ENCODE results near the gene ZSCAN4. TPM values are rescaled to one million over a fixed set of nuclear protein-coding genes. Genes with fewer than 3 reads are reported as not detected.

The ZSCAN4 gene
- polyA plus RNA-seq, 1 of the 3 experiments (the other 2 are of a cell fraction) = not detected

DNA sequence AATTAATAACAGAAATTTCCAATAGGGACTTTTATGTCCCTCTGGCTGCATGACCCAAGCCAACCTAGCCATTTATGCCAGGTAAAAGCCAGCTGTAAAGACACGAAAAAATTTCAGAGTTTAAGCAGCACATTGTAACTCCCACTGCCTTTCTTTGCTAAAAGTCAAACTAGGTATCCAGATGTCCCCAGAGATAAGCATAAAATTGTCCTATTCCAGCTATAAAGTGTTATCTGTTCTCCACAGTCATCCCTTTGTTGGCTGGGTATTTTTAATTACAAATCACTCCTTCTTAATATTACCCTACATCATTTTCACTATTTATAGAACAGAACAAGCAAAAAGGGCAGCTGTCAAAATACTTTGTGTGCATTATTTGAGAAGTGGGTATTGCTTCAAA lies 43.5 kb downstream of the ZSCAN4 start:
- Histone ChIP-seq H2AFZ (ENCODE audit: low read depth) (no peak overlapping the region), H3K9me2 (no peaks in the 10 kb centered on the region), H3K4me2 (no peak overlapping the region), H3K9me3 (peaks cover 3% of the 10 kb centered on the region; the same call in 1 of the 2 replicates), H3K79me2 (ENCODE audit: insufficient read depth) (no peaks in the 10 kb centered on the region), H3K4me3 (ENCODE audit: low read depth in 2 of 2, low read length in 1 of 2) (no peak overlapping the region), H3K36me3 (replicated peaks in 1 of 2; ENCODE audit: control insufficient read depth in 1 of 2, insufficient read depth in 2 of 2, low read length in 1 of 2) (peaks cover 0 to 25% of the 10 kb centered on the region in 2 experiments), H3K9ac (no peak overlapping the region), H4K20me1 (ENCODE audit: insufficient read depth) (no peaks in the 10 kb centered on the region), H3K27me3 (ENCODE audit: insufficient read depth) (no peaks in the 10 kb centered on the region), H3F3A (replicated peaks; ENCODE audit: insufficient read depth) (no peaks in the 10 kb centered on the region), H3K4me1 (ENCODE audit: control insufficient read depth in 1 of 2, insufficient read depth in 2 of 2, low read depth in 1 of 2, low read length in 1 of 2) (no peaks in the 10 kb centered on the region), H3K27ac (ENCODE audit: low read depth in 2 of 2, low read length in 1 of 2) (no peak overlapping the region)
- TF ChIP-seq FOXJ3 (CRISPR knock-in tag; IDR thresholded peaks at IDR 0.05) = no peak
- no peak for TF ChIP-seq FOXM1 (IDR thresholded peaks at IDR 0.05; ENCODE audit: low read depth)
- no peak for TF ChIP-seq MAX (IDR thresholded peaks at IDR 0.05; ENCODE audit: low read depth)
- no peak for TF ChIP-seq GATA2 (CRISPR knock-in tag; IDR thresholded peaks at IDR 0.05)
- no peak for TF ChIP-seq TAF1 (IDR thresholded peaks at IDR 0.05; ENCODE audit: borderline replicate concordance, low read depth, low read length)
- TF ChIP-seq IRF3 (IDR thresholded peaks at IDR 0.05; ENCODE audit: low read depth, low read length) = no peak
- TF ChIP-seq ELF1 (IDR thresholded peaks at IDR 0.05) = no peak
- TF ChIP-seq CTCF (IDR thresholded peaks at IDR 0.05) = no peak
- TF ChIP-seq SIN3A (IDR thresholded peaks at IDR 0.05; ENCODE audit: borderline replicate concordance, low read depth, low read length) = no peak
- no peak for TF ChIP-seq JUND (IDR thresholded peaks at IDR 0.05)
- no peak for TF ChIP-seq RFX5 (IDR thresholded peaks at IDR 0.05; ENCODE audit: low read length)
- TF ChIP-seq RAD21 (IDR thresholded peaks at IDR 0.05; ENCODE audit: low read length) = no peak
- ChIA-PET CTCF (no interaction called here), POLR2A (no interaction called here)
- DNase-seq = no peak
- 19% methylated on average over 1 of the region's 1 CpG for WGBS (ENCODE audit: low lambda C conversion rate)

DNA sequence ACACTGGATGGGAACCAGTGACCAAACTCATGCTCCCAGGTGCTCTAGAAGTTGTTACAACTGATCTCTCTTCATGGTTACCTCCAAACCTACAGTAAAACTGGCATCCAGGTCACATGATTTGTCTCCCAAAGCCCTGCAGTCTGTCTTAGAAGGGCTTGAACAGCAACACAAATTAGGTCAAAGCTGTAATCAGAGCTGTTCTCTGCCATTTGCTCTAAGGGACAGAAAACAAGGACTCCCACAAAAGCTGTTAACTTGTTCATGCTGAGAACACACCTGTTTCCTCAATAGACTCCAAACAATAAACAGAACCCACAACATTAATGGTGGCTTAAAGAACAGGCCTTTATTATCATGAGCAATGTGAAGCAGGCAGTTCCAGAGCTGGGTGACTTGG lies 50.7 kb downstream of the ZSCAN4 start:
- no peak for TF ChIP-seq TAF1 (IDR thresholded peaks at IDR 0.05; ENCODE audit: borderline replicate concordance, low read depth, low read length)
- TF ChIP-seq MXI1 (IDR thresholded peaks at IDR 0.05; ENCODE audit: low read depth, low read length) = no peak
- TF ChIP-seq RXRA (IDR thresholded peaks at IDR 0.05; ENCODE audit: borderline replicate concordance, low read depth) = no peak
- TF ChIP-seq FOXJ3 (CRISPR knock-in tag; IDR thresholded peaks at IDR 0.05) = no peak
- no peak for TF ChIP-seq TCF12 (IDR thresholded peaks at IDR 0.05)
- TF ChIP-seq, protein P1, sequence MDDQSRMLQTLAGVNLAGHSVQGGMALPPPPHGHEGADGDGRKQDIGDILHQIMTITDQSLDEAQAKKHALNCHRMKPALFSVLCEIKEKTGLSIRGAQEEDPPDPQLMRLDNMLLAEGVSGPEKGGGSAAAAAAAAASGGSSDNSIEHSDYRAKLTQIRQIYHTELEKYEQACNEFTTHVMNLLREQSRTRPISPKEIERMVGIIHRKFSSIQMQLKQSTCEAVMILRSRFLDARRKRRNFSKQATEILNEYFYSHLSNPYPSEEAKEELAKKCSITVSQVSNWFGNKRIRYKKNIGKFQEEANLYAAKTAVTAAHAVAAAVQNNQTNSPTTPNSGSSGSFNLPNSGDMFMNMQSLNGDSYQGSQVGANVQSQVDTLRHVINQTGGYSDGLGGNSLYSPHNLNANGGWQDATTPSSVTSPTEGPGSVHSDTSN (IDR thresholded peaks at IDR 0.05) = no peak
- no peak for TF ChIP-seq JUND (IDR thresholded peaks at IDR 0.05)
- no peak for TF ChIP-seq YY1 (IDR thresholded peaks at IDR 0.05; ENCODE audit: low read depth)
- TF ChIP-seq FOSL2 (IDR thresholded peaks at IDR 0.05; ENCODE audit: borderline replicate concordance, low read depth) = no peak
- no peak for TF ChIP-seq CHD2 (IDR thresholded peaks at IDR 0.05; ENCODE audit: low read length, partially characterized antibody)
- TF ChIP-seq IRF3 (IDR thresholded peaks at IDR 0.05; ENCODE audit: low read depth, low read length) = no peak
- no peak for TF ChIP-seq MEF2A (IDR thresholded peaks at IDR 0.05; ENCODE audit: borderline replicate concordance, low read depth)
- no peaks in the 10 kb centered on the region; the same call in 1 of the 2 replicates for H3K79me2 ChIP-seq (ENCODE audit: insufficient read depth)
- no peak overlapping the region for H3K27ac ChIP-seq (ENCODE audit: low read depth in 2 of 2, low read length in 1 of 2)
- ChIA-PET CTCF (no interaction called here), POLR2A (no interaction called here)
- no peaks in the 10 kb centered on the region for H3F3A ChIP-seq (replicated peaks; ENCODE audit: insufficient read depth)
- peaks cover 4% of the 10 kb centered on the region; the same call in 1 of the 2 replicates for H3K9me3 ChIP-seq
- no peak overlapping the region for H2AFZ ChIP-seq (ENCODE audit: low read depth)
- no peak overlapping the region for H3K4me2 ChIP-seq
- H3K36me3 ChIP-seq (replicated peaks in 1 of 2; ENCODE audit: control insufficient read depth in 1 of 2, insufficient read depth in 2 of 2, low read length in 1 of 2) = peaks cover 0 to 22% of the 10 kb centered on the region in 2 experiments
- no peak overlapping the region for H3K4me3 ChIP-seq (ENCODE audit: low read depth in 2 of 2, low read length in 1 of 2)
- H3K4me1 ChIP-seq (ENCODE audit: control insufficient read depth in 1 of 2, insufficient read depth in 2 of 2, low read depth in 1 of 2, low read length in 1 of 2) = no peaks in the 10 kb centered on the region
- H4K20me1 ChIP-seq (ENCODE audit: insufficient read depth) = no peaks in the 10 kb centered on the region
- no peak overlapping the region for H3K9ac ChIP-seq
- no peaks in the 10 kb centered on the region for H3K9me2 ChIP-seq
- no peaks in the 10 kb centered on the region for H3K27me3 ChIP-seq (ENCODE audit: insufficient read depth)
- no peak for DNase-seq

Data from SK-N-SH (cell line).